GM15510 (cell line): Measurements from ENCODE around the gene SLC4A2.

Experiments
- POLR2A ChIP-seq: IDR thresholded peaks from 3 replicates; pipeline ENCODE4 v1.6.1; 2011; ENCODE audit warnings: borderline replicate concordance; ENCODE audit not compliant: insufficient read length; ENCODE audit errors: extremely low read depth

The SLC4A2 gene

DNA sequence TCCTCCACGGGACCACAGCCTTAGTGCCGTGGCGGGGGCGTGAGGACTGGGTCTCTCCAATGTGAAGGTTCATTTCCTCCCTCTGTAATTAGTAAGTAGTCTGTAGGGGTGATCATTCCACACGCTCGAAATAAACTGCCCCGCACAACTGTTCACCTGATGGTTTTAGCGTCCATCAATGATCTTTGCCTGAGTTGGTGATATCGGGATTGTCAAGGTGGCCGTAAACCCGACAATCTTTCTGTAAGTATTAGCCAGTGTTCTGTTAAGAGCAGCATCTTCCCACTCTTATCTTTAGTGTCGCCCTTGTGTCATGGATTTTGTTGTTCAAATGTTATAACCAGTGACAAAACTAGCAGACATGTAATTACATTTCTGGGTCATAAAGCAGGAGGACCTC, 44.6 kb downstream of the SLC4A2 start:
- TF ChIP-seq POLR2A: no peak

DNA sequence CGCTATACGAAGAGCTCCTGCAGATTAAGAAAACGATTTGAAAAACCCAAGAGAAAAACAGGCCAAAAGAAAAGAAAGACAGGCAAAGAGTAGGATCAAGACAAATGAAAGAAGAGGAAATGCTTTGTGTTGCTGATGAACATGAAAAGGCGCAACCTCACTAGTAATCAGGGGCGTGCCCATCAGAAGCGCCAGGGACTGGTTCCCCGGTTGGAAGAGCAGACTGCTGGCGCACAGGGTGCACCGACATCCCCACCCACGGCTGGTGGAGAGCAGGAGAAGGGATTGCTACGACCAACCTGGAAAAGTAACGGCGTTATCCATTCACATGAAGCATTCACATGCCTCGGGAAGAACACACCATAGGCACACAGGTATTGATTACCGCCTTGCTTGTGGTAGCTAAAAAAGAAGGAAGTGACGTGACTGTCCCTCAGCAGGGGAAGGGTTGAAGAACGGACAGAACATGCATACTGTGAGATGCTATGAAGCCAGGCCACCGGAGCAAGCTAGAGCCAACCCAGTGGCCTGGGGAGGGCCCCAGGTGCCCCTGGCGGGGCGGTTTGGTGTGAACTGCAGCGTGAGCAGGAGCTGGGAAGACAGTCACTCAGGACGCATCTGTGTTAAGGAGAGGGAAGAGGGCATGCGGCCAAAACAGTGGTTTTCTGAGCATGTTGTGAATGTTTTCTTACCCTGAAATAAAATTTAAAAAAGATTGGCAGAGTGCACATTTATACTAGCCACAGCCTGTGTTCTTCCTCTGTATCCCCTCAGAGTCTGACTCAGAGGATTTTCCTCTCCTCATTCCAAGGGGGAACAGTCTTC, 45.2 kb downstream of the SLC4A2 start:
- no peak for TF ChIP-seq POLR2A

DNA sequence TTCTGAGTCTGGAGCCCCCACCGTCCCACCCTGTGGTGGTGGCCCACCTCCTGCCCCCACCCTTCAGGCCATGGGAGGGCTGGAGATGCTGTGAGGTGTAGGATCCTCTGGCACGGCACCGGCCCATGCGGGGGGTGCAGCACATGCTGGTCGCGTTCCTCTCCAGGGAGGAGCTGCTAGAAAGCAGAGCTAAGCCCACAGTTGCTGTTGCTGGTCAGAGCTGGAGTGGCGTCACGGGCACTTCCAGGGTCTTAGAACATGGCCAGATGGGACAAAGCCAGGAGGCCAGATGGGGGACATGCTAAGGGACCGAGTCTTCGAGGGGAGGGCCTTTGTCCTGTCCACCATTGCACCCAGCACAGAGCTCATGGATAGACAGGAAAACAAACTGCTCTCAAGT, 48.5 kb downstream of the SLC4A2 start:
- no peak for TF ChIP-seq POLR2A

GRCh38 chr7:151109094-151110048, 50.0 kb downstream of the SLC4A2 start:
- no peak for TF ChIP-seq POLR2A

DNA sequence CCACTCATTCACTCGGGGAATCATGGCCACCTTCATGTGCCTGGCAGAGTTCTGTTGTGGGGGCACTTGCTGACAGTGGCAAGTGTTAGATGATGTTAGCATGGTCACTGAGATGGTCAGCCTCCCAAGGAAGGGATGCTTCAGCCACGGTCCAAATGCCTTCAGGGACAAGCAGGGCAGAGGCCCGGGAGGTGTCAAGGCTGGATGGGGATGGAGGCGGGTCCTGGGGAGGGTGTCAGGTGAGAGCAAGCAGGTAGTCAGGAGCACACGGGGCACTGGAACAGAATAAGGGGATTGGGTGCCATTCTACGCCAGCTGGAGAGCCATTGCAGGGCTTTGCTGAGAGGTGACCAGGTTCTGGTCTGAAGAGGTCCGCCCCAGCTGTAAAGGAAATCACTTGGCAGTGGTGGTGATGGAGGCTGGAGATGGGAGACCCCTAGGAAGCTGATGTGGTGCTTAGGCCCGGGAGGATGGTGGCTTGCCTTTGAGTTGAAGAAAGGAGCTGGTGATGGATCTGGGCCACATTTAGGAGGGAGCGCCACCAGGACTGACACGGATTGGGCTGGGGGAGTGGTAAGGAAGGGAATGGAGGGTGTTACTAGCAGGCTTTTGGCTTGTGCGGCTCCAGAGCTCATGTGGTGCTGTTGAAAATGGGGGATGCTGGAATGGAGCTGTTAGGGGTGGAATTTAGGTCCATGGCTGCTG, 51.0 kb downstream of the SLC4A2 start:
- no peak for TF ChIP-seq POLR2A

DNA sequence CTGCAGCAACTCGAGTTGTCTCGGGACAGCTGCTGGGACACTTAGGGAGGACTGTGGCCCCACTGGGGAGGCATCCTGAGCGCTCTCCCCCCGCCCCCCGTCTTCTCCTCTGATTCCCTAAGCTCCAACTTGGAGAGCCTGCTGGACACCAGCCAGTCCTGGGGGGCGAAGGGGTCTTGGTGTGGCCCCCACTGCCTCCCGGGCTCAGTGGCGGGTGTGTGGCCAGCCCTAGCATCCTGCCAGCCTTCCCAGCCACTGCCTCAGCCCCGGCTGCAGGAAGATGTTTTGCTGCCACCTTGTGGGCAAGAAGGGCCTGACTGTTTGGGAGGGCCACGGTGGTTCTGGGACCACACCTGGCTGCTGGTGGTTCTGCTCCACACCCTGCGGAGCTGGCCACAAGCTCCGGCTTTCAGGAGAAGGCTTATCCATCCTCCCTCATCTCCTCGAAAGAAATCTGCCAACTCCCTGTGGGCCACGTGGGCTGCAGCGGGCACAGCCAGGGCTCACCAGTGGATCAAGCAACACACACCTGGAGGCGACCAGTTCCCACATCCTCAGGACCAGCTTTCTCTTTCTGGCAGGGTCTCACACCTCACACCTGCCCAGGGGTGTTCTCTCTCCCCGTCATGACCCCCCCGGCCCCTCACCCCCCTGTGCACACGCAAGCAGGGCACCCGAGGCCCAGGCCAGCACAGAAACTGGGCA, 51.7 kb downstream of the SLC4A2 start:
- no peak for TF ChIP-seq POLR2A

GRCh38 chr7:151113344-151114150, 54.2 kb downstream of the SLC4A2 start:
- TF ChIP-seq POLR2A: no peak

- TF ChIP-seq POLR2A: no peak
Observed at GRCh38 chr7:151114151-151115090, 55.0 kb downstream of the SLC4A2 start.

GRCh38 chr7:151115121-151115835, 55.9 kb downstream of the SLC4A2 start:
- no peak for TF ChIP-seq POLR2A

DNA sequence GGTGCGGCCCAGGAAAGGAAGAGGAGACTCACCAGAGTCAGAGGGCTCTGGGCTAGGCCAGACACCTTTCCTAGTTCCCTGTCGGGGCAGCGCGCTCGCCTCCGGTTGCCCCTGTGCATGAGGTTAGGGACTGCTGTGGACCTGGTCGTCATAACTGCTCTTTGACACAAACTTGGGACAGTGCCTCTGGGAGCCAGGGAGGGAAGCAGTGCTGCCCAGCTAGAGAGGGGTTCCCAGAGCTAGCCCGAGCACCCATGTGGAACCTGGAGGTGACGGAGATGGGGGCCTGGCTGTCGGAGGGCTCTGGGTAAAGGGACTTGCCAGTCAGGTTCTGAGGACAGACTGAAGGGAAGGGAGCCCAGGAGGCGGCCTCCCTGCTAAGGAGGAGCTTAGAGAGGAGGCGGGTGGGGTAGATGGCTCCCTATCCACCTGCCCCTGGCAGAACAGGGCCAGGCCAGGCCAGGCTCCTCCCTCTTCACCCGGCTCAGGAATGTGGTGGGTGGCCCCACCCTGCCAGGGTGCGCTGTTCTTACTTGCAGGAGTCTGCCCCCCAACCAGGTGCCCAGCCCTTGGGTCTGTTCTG, 56.5 kb downstream of the SLC4A2 start:
- TF ChIP-seq POLR2A: no peak

- TF ChIP-seq POLR2A: no peak
Observed at GRCh38 chr7:151116603-151117440, 57.4 kb downstream of the SLC4A2 start.

- no peak for TF ChIP-seq POLR2A
Observed at GRCh38 chr7:151117565-151117964, 58.2 kb downstream of the SLC4A2 start.
